ENCODE measurements around the gene KREMEN2. TPM values are rescaled to one million over a fixed set of nuclear protein-coding genes. Genes with fewer than 3 reads are reported as not detected.

KREMEN2 gene
- total and polyA plus RNA-seq, 4 donors: 0.06 to 0.15 (median 0.14) TPM; not detected in 1

GRCh38 chr16:2955779-2956578 lies 8.1 kb upstream of the KREMEN2 start:
- no peak for ATAC-seq (ENCODE audit: insufficient read depth, low FRiP score)
- DNase-seq: no peak

GRCh38 chr16:2956579-2956956 lies 7.5 kb upstream of the KREMEN2 start:
- Histone ChIP-seq H3K36me3 (ENCODE audit: control insufficient read depth in 4 of 4, insufficient read depth in 4 of 4, low read length in 4 of 4) (no peaks in the 10 kb centered on the region), H3K9me3 (ENCODE audit: control insufficient read depth in 4 of 4, insufficient read depth in 3 of 4, low read length in 3 of 4) (no peaks in the 10 kb centered on the region), H3K27ac (ENCODE audit: low read depth in 1 of 2, low read length in 1 of 2) (no peak overlapping the region), H3K4me3 (no peak overlapping the region), H3K27me3 (ENCODE audit: control insufficient read depth in 3 of 3, insufficient read depth in 3 of 3, low read length in 2 of 3) (peaks cover 0 to 2% (median 0%) of the 10 kb centered on the region in 3 donors), H3K4me1 (ENCODE audit: control insufficient read depth in 5 of 5, insufficient read depth in 5 of 5, low read length in 5 of 5) (peaks cover 0 to 1% (median 0%) of the 10 kb centered on the region in 5 donors), H3K9ac (ENCODE audit: insufficient read depth in 1 of 2, low read length in 2 of 2) (no peak overlapping the region)
- DNase-seq (no peak), ATAC-seq (ENCODE audit: insufficient read depth, low FRiP score) (no peak)
- 82 to 86% methylated on average over 11 of the region's 11 CpGs for WGBS, 2 donors
- no peak for TF ChIP-seq CTCF (IDR thresholded peaks at IDR 0.05; ENCODE audit: control extremely low read depth, extremely low read depth)

More at GRCh38 chr16:2955779-2956578, 8.1 kb upstream of the KREMEN2 start:
- peaks cover 0 to 2% (median 0%) of the 10 kb centered on the region in 3 donors for H3K27me3 ChIP-seq (ENCODE audit: control insufficient read depth in 3 of 3, insufficient read depth in 3 of 3, low read length in 2 of 3)
- 17 to 28% methylated on average over 20 to 21 of the region's 21 CpGs for WGBS, 2 donors
- no peak for TF ChIP-seq CTCF (IDR thresholded peaks at IDR 0.05; ENCODE audit: control extremely low read depth, extremely low read depth)
- H3K4me1 ChIP-seq (ENCODE audit: control insufficient read depth in 5 of 5, insufficient read depth in 5 of 5, low read length in 5 of 5): no peaks in the 10 kb centered on the region
- no peak overlapping the region for H3K9ac ChIP-seq (ENCODE audit: insufficient read depth in 1 of 2, low read length in 2 of 2)
- H3K4me3 ChIP-seq: no peak overlapping the region
- H3K36me3 ChIP-seq (ENCODE audit: control insufficient read depth in 4 of 4, insufficient read depth in 4 of 4, low read length in 4 of 4): no peaks in the 10 kb centered on the region
- no peak overlapping the region for H3K27ac ChIP-seq (ENCODE audit: low read depth in 1 of 2, low read length in 1 of 2)
- H3K9me3 ChIP-seq (ENCODE audit: control insufficient read depth in 4 of 4, insufficient read depth in 3 of 4, low read length in 3 of 4): no peaks in the 10 kb centered on the region

GRCh38 chr16:2959206-2959605 lies 4.9 kb upstream of the KREMEN2 start:
- H3K4me3 ChIP-seq: no peak overlapping the region

More at GRCh38 chr16:2959206-2959605, 4.9 kb upstream of the KREMEN2 start:
- Histone ChIP-seq H3K36me3 (ENCODE audit: control insufficient read depth in 4 of 4, insufficient read depth in 4 of 4, low read length in 4 of 4) (no peaks in the 10 kb centered on the region), H3K27me3 (ENCODE audit: control insufficient read depth in 3 of 3, insufficient read depth in 3 of 3, low read length in 2 of 3) (peaks cover 3 to 24% (median 13%) of the 10 kb centered on the region in 3 donors), H3K27ac (ENCODE audit: low read depth in 1 of 2, low read length in 1 of 2) (no peak overlapping the region), H3K9ac (ENCODE audit: insufficient read depth in 1 of 2, low read length in 2 of 2) (no peak overlapping the region), H3K9me3 (ENCODE audit: control insufficient read depth in 4 of 4, insufficient read depth in 3 of 4, low read length in 3 of 4) (no peaks in the 10 kb centered on the region), H3K4me1 (ENCODE audit: control insufficient read depth in 5 of 5, insufficient read depth in 5 of 5, low read length in 5 of 5) (peaks cover 0 to 10% (median 6%) of the 10 kb centered on the region in 5 donors)
- DNase-seq (no peak), ATAC-seq (ENCODE audit: insufficient read depth, low FRiP score) (no peak)
- TF ChIP-seq CTCF (IDR thresholded peaks at IDR 0.05; ENCODE audit: control extremely low read depth, extremely low read depth): no peak
- 42 to 69% methylated on average over 10 of the region's 10 CpGs for WGBS, 2 donors
